HepG2 (cell line): ENCODE results near the gene ALKBH5. TPM values are rescaled to one million over a fixed set of nuclear protein-coding genes. Genes with fewer than 3 reads are reported as not detected.

Experiments used
- ATAC-seq: fragments of 200-7000 bp; cut with Tn5 transposase; 3 replicates; pipeline ENCODE4 v1.9.1; 2020; ENCODE audit warnings: mild to moderate bottlenecking, moderate library complexity
- BruUV-seq: library from RNA; stranded (reverse); fragments of 400-500 nt; replicated peaks from 2 replicates; lab custom pipeline; 2021; lab: Mats Ljungman, UMichigan
- CTCF ChIA-PET: fragments of 300-600 bp; formaldehyde crosslinking; extraction: SDS; loops from one replicate; lab custom pipeline; 2021; ENCODE audit warnings: low total read pairs, inconsistent platforms, low intra/inter-chr PET ratio; lab: Yijun Ruan, JAX
- POLR2A ChIA-PET: fragments of 350-600 bp; sonication (Branson Sonifier 250); formaldehyde crosslinking; loops from one replicate; lab custom pipeline; 2020; ENCODE audit warnings: antibody characterized with exemption, inconsistent platforms; lab: Yijun Ruan, JAX
- DNase-seq: peaks from one replicate; pipeline ENCODE4 v3.0.0-alpha.2; 2015; ENCODE audit warnings: low spot score
- FAIRE-seq: peaks from 3 replicates; lab custom pipeline; 2011; peaks lifted over from hg19 to GRCh38; lab: Jason Lieb, UNC
- H2AFZ ChIP-seq: one replicate; pipeline ENCODE4 v1.6.1; 2011; ENCODE audit warnings: low read length, inconsistent platforms
- H3K27ac ChIP-seq: fragments of 300-600 bp; 3 replicates; pipeline ENCODE4 v1.8.0; 2011; ENCODE audit warnings: mixed run types, mild to moderate bottlenecking, mixed read lengths, low read length, inconsistent platforms; ENCODE audit not compliant: insufficient read depth; ENCODE audit errors: extremely low read length
- H3K27me3 ChIP-seq, 2 experiments: fragments of 200-600 bp in 1 of 2; 2 replicates in 1 of 2; 3 replicates in 1 of 2; pipeline versions ENCODE4 v1.6.0 to v1.8.0; 2011; ENCODE audit warnings: low read length in 2 of 2, mild to moderate bottlenecking in 2 of 2, moderate library complexity in 2 of 2, inconsistent platforms in 1 of 2; ENCODE audit not compliant: insufficient read depth in 2 of 2, control insufficient read depth in 1 of 2
- H3K36me3 ChIP-seq, 2 experiments: fragments of 200-600 bp in 1 of 2; replicated peaks in 1 of 2; 2 replicates in 1 of 2; 3 replicates in 1 of 2; pipeline versions ENCODE4 v1.5.1 to v1.8.0; 2011; ENCODE audit warnings: low read length in 2 of 2, inconsistent platforms in 1 of 2; ENCODE audit not compliant: insufficient read depth in 2 of 2, control insufficient read depth in 1 of 2
- H3K4me1 ChIP-seq: 2 replicates; pipeline ENCODE4 v1.5.1; 2012; ENCODE audit warnings: low read length, inconsistent platforms; ENCODE audit not compliant: insufficient read depth
- H3K4me2 ChIP-seq: 2 replicates; pipeline ENCODE4 v1.6.0; 2011; ENCODE audit warnings: low read depth, low read length, inconsistent platforms
- H3K4me3 ChIP-seq, 3 experiments: fragments of 200-600 bp in 1 of 3; sonication (generic), shearing (Covaris generic) in 1 of 3; replicated peaks in 1 of 3; 2 replicates each; pipeline ENCODE4 v1.5.1; 2011 to 2016; ENCODE audit warnings: low read length in 3 of 3, inconsistent platforms in 2 of 3, low read depth in 2 of 3, mild to moderate bottlenecking in 2 of 3, control low read depth in 1 of 3, mixed read lengths in 1 of 3; ENCODE audit not compliant: insufficient read depth in 1 of 3
- H3K79me2 ChIP-seq: one replicate; pipeline ENCODE4 v1.6.1; 2011; ENCODE audit warnings: low read length, inconsistent platforms; ENCODE audit not compliant: insufficient read depth
- H3K9ac ChIP-seq: 2 replicates; pipeline ENCODE4 v1.6.0; 2011; ENCODE audit warnings: mild to moderate bottlenecking, low read depth, low read length, inconsistent platforms; ENCODE audit not compliant: insufficient read depth
- H3K9me3 ChIP-seq: 2 replicates; pipeline ENCODE4 v1.5.1; 2012; ENCODE audit warnings: mild to moderate bottlenecking, low read length
- H4K20me1 ChIP-seq: 2 replicates; pipeline ENCODE4 v1.6.0; 2011; ENCODE audit warnings: inconsistent platforms, mild to moderate bottlenecking, low read length, moderate library complexity; ENCODE audit not compliant: insufficient read depth
- ATF4 ChIP-seq, 2 experiments: fragments of 450-650 bp in 1 of 2; sonication (generic) in 1 of 2; formaldehyde crosslinking; IDR thresholded peaks; 2 replicates each; pipeline versions ENCODE4 v1.5.0 to v1.8.0; 2020 to 2022; ENCODE audit warnings: mild to moderate bottlenecking in 1 of 2, missing genetic modification reagents in 1 of 2
- ATF7 ChIP-seq, 2 experiments: fragments of 450-650 bp in 1 of 2; sonication (generic) in 1 of 2; formaldehyde crosslinking in 1 of 2; IDR thresholded peaks; 2 replicates each; pipeline versions ENCODE4 v1.4.0 to v1.6.1; 2016 to 2020; ENCODE audit warnings: antibody characterized with exemption in 1 of 2, mild to moderate bottlenecking in 1 of 2, missing genetic modification reagents in 1 of 2
- CEBPB ChIP-seq: IDR thresholded peaks from 2 replicates; pipeline ENCODE4 v1.6.1; 2011; ENCODE audit warnings: low read depth, low read length, improper control_type of control experiment, borderline replicate concordance
- CEBPG ChIP-seq: IDR thresholded peaks from 2 replicates; pipeline ENCODE4 v1.6.1; 2016
- CENPT ChIP-seq: sonication (generic); formaldehyde crosslinking; IDR thresholded peaks from 2 replicates; pipeline ENCODE4 v1.8.0; 2022; ENCODE audit warnings: low read depth, mild to moderate bottlenecking, moderate library complexity, missing genetic modification reagents
- CHD4 ChIP-seq: fragments of 200-600 bp; sonication (generic); IDR thresholded peaks from 2 replicates; pipeline ENCODE4 v1.7.0; 2017; ENCODE audit warnings: mild to moderate bottlenecking, low read length, borderline replicate concordance
- ZFP36L2 ChIP-seq: sonication (generic); formaldehyde crosslinking; IDR thresholded peaks from 2 replicates; pipeline ENCODE4 v1.4.0; 2020; ENCODE audit warnings: missing genetic modification reagents
- ZFY ChIP-seq: sonication (generic); formaldehyde crosslinking; IDR thresholded peaks from 2 replicates; pipeline ENCODE4 v1.4.0; 2020; ENCODE audit warnings: missing genetic modification reagents
- ZNF260 ChIP-seq: sonication (generic); formaldehyde crosslinking; IDR thresholded peaks from 2 replicates; pipeline ENCODE4 v1.4.0; 2020; ENCODE audit warnings: missing genetic modification reagents, low read depth, mild to moderate bottlenecking, borderline replicate concordance
- WGBS: methylation state at CpG from one replicate; pipeline ENCODE4 v1.1.6; 2017; ENCODE audit warnings: low lambda C conversion rate; 5-methylcytosine and 5-hydroxymethylcytosine counted together
- in situ Hi-C: cut with HindIII; loops from 2 replicates; pipeline ENCODE4 v1.10.0; 2017; ENCODE audit warnings: low pct_unique_long_range_greater_than_20kb; ENCODE audit not compliant: extremely low pct_ligation_motif_present
- intact Hi-C: fragments of 100-400 bp; cut with micrococcal nuclease; formaldehyde crosslinking; loops from one replicate; pipeline ENCODE4 v1.10.0; 2022; ENCODE audit not compliant: unreplicated experiment
- polyA plus RNA-seq, 8 experiments: library from polyadenylated mRNA; depleted of rRNA in 3 of 8; stranded (reverse) in 7 of 8; unstranded in 1 of 8; fragments of >200 nt; fragmentation: Illumina TruSeq in 4 of 8; extraction: Trizol in 4 of 8; gene quantifications; 2 replicates each; pipeline versions ENCODE4 v1.2.1 to v1.2.3, GENCODE V29; 2011 to 2016; ENCODE audit warnings: low read depth in 4 of 8, missing spikeins in 1 of 8, mixed read lengths in 1 of 8; ENCODE audit not compliant: insufficient read depth in 1 of 8
- total RNA-seq, 5 experiments: library from RNA; depleted of rRNA; stranded (reverse); fragments of >200 nt; fragmentation: Illumina TruSeq; extraction: Trizol; gene quantifications; 2 replicates each; pipeline ENCODE4 v1.2.3, GENCODE V29; 2016; ENCODE audit warnings: low read depth in 1 of 5

ALKBH5 gene
- total and polyA plus RNA-seq, 2 of the 13 experiments (the other 11 are each of a cell fraction or from before 2014, with no cell fraction given), result 68.9 to 76.9 TPM

DNA sequence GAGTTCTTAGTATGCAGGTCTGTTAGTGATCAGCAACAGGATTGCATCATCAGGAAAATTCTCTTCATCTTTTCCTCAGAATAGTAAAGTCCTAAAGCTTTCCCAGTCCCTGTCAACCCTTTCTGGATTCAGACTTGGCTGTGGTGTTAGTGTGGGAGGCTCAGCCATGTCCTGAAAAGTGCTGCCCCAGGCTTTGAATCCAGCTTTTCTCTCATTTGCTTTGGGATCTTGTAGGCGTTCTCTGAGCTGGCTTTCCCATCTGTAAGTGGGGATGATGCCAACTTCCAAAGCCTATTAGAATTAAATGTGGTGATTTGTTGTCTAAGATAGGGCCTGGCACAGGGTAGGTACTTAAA, 3.0 kb downstream of the ALKBH5 start:
- H3K4me1 ChIP-seq, result peaks cover 70% of the 10 kb centered on the region
- peak overlapping the region; percentile 99 for H3K4me2 ChIP-seq
- peak overlapping the region; percentile 87; the same call in 1 of the 2 replicates for H3K9ac ChIP-seq
- 38% methylated on average over 1 of the region's 1 CpG for WGBS
- ATAC-seq (no peak), FAIRE-seq (no peak), DNase-seq (no peak)
- H3K36me3 ChIP-seq, result peaks cover 4 to 24% of the 10 kb centered on the region in 2 experiments; a peak in 4 of 5 replicates
- peaks cover 71% of the 10 kb centered on the region for H3K79me2 ChIP-seq
- intact Hi-C loops (no loop called here), in situ Hi-C loops (no loop called here)
- ChIA-PET CTCF (no interaction called here), POLR2A (interaction anchor here (1.4 kb wide), 1 partner anchor 21 kb away, joined by 3 read pairs; no protein-coding TSS in a partner anchor)
- H3K27ac ChIP-seq, result peak overlapping the region; percentile 13
- peaks cover 67% of the 10 kb centered on the region for H4K20me1 ChIP-seq
- H3K9me3 ChIP-seq, result no peaks in the 10 kb centered on the region
- no peak for TF ChIP-seq ZFP36L2 (CRISPR knock-in tag)
- TF ChIP-seq ZFY (CRISPR knock-in tag), result no peak
- peak; percentile 61 for TF ChIP-seq CEBPG (CRISPR knock-in tag)
- peak; percentile 53 for TF ChIP-seq ATF7 (IDR thresholded peaks at IDR 0.05)
- no peak for TF ChIP-seq ATF7 (CRISPR knock-in tag; IDR thresholded peaks at IDR 0.05)
- TF ChIP-seq CHD4, result no peak
- peak; percentile 74 for TF ChIP-seq CEBPB
- peak in 1 of 2 experiments; percentile 47; a peak in 2 of 4 replicates for TF ChIP-seq ATF4 (CRISPR knock-in tag; IDR thresholded peaks at IDR 0.05)
- TF ChIP-seq CENPT (CRISPR knock-in tag), result no peak
- TF ChIP-seq ZNF260 (CRISPR knock-in tag), result no peak
- H3K27me3 ChIP-seq, result no peaks in the 10 kb centered on the region
- H2AFZ ChIP-seq, result no peak overlapping the region
- peak overlapping the region; percentile 80 to 96 (median 81) for H3K4me3 ChIP-seq
- no TSS peak for BruUV-seq
